Measurements from ENCODE around the gene CTXN2.

Gene CTXN2

DNA sequence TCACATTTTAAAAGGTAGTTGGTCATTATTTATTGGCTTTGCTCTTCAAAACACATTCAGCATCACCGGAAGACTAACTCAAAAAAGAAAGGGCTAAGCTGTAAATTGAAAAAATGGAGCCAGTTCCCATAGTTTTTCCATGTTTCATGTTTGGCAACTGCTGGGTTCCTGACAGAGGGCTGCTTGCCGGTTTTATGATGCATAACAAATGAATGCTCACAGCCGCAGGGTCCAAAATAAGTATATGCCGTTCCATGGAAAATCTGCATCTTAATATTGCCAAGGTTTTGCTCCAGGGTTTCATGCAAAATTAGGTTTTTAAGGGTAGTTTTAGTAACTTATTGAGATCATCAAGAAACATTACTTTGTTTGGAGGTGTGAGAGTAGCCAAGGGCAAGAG is 30.4 kb downstream of the CTXN2 start:
- in situ Hi-C loops (cut with MboI; ENCODE audit: low sequenced_read_pairs), result no loop called here

DNA sequence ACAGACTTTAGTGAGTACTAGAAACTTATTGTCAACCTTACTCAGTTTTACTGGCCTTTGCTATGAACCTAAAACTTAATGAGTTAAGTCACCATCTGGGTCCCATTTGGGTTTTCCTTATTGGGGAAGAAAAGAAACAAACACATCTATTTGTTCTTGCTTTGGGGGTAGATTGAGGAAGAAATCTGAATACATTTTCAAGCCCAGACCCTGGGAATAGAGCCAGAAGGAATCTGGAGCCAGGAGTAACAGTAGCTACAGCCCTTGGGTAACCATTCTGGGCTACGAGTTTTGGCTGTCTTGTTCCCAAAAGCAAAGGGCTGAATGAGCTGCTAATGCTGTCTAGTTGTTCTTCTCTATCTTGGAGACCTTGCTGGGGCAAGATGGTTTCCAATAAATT is 31.2 kb downstream of the CTXN2 start:
- in situ Hi-C loops (cut with MboI; ENCODE audit: low sequenced_read_pairs), result no loop called here

DNA sequence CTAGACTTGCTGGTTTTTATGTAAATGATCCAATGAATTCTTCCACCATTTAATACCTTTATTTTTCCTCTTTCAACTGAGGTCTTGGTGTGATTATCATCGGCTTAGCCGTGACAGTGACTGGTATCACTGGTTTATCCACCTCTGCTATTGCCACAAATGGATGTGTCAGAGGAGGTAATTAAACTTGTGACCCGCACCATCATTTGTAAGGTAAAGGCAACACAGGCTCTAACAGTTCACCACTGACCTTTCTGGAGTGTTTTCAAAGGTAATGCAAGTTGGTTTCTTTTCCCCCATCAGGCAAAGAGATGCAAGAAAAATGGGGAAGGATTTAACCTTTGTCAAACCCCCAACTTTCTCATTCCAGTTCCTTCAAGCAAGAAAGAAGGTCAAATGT is 34.3 kb downstream of the CTXN2 start:
- in situ Hi-C loops (cut with MboI; ENCODE audit: low sequenced_read_pairs), result no loop called here

DNA sequence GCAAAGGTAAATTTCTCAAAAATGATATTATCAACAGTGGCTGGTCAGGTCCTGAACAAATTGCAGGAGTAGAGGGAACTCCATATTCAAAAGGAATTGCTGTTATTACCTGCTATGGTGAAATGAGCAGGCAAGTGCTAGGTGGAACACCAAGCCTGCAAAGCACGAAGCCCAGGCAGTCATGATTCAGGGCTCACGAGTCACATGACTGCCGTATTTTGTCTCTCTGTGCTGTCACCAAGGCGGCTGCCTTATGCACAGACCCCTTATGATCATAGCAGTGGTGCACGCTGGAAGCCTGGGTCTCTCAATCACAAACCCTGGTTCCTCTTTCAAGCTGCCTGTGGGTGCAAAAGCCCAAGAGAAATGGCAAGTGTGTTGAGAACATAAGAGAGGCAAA is 39.0 kb downstream of the CTXN2 start:
- in situ Hi-C loops (cut with MboI; ENCODE audit: low sequenced_read_pairs), result no loop called here

DNA sequence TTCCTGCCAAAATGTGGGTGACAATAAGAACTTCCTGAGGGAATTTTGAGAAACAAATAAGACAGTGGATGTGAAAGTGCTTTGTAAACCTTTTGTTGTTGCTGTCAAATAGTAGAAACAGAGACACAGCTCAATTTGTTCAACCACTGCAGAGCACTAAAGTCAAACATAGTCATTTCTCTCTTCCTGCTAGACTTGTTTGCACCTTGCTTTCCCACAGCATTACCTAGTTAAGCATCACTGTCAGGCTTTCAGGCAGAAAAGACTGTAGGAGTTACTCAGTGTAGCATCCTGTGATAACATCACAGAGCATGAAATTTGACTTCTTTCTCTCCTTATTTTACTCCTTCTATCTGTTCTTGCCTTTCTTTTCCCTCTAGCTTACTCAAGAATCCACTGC is 41.8 kb downstream of the CTXN2 start:
- in situ Hi-C loops (cut with MboI; ENCODE audit: low sequenced_read_pairs), result no loop called here

DNA sequence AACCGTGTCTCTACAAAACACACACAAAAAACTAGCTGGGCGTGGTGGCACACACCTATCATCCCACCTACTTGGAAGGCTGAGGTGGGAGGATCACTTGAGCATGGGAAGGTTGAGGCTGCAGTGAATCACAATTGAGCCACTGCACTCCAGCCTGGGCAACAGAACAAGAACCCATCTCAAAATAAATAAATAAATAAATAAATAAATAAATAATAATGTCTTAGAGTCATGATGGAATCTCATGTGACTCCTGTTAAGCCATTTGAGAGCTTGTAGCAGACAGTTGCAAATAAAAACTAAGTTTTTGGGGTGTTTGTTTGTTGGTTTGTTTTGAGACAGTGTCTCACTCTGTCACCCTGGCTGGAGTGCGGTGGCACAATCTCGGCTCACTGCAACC is 47.9 kb downstream of the CTXN2 start:
- in situ Hi-C loops (cut with MboI; ENCODE audit: low sequenced_read_pairs), result no loop called here

DNA sequence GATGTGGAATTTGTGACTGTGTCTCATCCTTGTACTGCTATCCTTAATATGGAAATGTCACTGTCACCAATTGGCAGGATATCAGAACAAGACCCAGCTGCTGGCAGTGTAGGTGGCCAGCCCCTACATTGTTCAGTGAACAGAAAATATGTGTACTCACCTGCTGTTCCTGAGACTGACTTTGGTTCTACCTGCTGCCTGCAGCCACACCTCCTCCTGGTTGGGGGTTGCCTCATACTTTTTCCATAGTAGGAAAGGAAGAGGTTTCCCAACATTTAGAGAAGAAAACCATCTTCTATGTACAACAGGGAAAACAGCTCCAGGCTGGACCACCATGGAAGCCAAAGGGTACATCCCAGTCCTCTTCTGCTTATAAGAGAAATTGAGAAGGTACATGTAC is 50.5 kb downstream of the CTXN2 start:
- in situ Hi-C loops (cut with MboI; ENCODE audit: low sequenced_read_pairs), result no loop called here

DNA sequence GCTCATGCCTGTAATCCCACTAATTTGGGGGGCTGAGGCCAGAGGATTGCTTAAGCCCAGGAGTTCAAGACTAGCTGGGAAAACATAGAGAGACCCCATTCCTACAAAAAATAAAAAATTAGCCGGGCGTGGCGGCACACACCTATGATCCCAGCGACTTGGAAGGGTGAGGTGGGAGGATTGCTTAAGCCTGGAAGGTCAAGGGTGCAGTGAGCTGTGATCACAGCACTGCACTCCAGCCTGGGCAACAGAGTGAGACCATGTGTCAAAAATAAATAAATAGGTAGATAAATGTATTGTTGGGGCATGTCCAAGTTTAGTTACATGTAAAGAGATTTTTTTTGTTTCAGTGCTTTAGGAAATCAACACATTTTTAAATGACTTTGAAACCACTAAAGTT is 51.1 kb downstream of the CTXN2 start:
- in situ Hi-C loops (cut with MboI; ENCODE audit: low sequenced_read_pairs), result no loop called here

DNA sequence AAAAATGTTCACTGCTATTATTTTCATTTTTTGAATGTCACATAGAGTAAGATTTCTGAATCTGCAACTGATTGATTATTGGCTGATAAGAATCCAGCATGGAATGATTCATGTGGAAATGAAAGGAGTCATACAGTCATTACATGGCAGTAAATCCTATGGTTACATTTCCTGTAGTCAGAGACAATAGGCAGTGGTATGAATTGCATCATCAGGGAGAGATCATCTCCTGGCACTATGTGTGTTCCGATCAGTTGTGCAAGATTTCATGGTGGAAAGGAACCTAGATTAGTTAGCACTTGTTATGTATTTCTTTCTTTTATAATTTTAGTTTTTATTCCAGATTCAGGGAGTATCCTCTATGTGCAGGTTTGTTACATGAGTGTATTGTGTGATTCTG is 53.5 kb downstream of the CTXN2 start:
- in situ Hi-C loops (cut with MboI; ENCODE audit: low sequenced_read_pairs), result no loop called here

DNA sequence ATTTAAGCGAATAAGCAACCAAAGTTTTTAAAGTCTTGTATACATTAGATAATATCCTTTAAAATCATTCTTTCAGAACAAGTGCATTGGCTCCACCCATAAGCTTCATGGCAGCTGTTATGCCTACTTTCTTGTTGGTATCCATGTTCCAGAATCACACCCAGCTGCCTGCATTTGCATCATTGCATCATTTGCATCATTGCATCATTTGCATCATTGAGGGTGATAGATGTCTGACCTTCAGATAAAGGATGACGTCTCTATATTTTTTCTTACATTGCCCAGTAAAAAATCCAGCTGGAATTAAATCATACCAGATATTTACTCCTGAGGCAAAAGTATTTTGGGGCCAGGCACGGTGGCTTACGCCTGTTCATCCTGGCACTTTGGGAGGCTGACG is 56.9 kb downstream of the CTXN2 start:
- in situ Hi-C loops (cut with MboI; ENCODE audit: low sequenced_read_pairs), result no loop called here

DNA sequence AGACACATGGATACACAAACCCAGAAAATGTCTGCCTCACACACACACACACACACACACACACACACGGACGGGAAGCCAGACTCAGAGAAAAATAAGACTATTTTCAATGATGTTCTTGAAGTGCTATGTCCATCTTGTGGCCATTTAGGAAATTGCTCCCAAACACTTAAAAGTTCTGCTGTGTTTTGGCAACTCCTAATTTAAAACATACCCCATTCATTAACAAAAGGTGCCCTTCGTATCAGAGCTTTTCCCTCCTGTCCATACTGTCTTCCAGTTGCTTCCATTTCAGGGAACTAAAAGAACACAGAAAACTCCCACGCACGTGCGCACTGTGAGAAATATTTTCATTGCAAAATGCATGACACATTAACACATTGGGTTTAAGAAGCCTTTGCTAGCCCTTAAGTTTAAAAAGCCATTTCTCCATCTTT is 59.2 kb downstream of the CTXN2 start:
- in situ Hi-C loops (cut with MboI; ENCODE audit: low sequenced_read_pairs), result no loop called here

DNA sequence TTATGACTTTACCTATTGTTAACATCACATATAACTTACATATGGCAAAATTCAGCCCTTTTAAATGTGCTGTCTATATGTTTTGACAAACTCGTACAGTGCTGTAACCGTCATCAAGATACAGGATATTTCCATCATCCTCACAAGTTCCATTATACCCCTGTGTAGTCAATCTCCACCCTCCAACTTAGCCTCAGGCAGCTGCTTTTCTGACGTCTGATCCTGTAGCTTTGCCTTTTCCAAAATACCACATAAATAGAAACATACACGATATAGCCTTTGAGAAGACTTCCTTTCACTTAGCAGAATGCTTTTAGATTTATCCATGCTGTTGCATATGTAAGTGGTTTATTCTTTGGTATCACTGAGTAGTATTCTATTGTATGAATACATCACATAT is 61.7 kb downstream of the CTXN2 start:
- in situ Hi-C loops (cut with MboI; ENCODE audit: low sequenced_read_pairs), result no loop called here

Measured in hTERT RPE-1 (cell line).